HG03196 (cell line): ENCODE data around the gene PRR36.

ENCODE experiments used
- ATAC-seq: cut with Tn5 transposase; IDR thresholded peaks from one replicate; pipeline ENCODE4 v1.9.1; 2021; ENCODE audit not compliant: unreplicated experiment

The PRR36 gene

DNA sequence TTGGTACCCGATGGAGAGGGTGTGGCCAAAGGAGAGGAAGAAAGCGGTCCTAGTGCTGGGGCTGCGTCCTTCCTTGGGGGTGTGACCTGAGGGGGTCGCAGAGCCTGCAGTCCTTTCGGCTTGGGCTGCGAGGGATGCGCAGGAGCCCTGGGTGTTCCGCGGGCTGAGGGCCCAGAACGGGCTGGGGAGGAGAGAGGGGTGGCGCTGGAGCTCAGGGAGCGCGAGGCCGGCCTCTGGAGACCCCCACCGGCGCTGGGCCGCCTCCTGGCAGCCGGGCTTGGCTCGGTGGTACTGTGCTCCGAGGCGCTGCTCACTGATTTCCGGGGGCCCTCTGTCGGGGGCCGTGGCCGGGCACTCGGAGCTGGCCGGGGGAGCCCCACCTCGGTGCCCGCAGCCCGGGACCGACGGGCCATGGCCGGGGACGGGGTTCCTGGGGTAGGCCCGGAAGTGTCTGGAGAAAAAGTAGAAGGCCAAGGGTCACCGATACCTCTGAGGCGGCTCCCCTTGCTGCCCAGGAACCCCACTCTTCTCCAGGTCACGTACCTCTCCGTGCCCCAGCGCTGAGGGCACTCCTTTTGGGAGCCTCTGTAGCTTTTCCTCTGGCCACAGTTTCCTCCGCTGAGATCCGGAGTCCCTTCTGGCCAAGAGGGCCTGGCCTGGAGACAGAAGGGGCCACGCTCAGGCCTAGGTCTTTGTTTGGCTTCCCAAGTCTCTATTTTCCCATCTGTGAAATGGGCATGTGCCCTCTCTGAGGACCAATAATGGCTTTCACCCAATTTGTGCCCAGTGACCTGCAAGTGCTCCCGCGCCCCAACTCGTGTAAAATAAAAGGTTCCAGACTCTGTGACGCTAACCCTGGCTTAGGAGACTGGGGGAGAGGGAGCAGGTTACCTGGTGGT is 1.6 kb downstream of the PRR36 start:
- no peak for ATAC-seq

- ATAC-seq = no peak
Observed at GRCh38 chr19:7871437-7872305, 2.5 kb downstream of the PRR36 start.

DNA sequence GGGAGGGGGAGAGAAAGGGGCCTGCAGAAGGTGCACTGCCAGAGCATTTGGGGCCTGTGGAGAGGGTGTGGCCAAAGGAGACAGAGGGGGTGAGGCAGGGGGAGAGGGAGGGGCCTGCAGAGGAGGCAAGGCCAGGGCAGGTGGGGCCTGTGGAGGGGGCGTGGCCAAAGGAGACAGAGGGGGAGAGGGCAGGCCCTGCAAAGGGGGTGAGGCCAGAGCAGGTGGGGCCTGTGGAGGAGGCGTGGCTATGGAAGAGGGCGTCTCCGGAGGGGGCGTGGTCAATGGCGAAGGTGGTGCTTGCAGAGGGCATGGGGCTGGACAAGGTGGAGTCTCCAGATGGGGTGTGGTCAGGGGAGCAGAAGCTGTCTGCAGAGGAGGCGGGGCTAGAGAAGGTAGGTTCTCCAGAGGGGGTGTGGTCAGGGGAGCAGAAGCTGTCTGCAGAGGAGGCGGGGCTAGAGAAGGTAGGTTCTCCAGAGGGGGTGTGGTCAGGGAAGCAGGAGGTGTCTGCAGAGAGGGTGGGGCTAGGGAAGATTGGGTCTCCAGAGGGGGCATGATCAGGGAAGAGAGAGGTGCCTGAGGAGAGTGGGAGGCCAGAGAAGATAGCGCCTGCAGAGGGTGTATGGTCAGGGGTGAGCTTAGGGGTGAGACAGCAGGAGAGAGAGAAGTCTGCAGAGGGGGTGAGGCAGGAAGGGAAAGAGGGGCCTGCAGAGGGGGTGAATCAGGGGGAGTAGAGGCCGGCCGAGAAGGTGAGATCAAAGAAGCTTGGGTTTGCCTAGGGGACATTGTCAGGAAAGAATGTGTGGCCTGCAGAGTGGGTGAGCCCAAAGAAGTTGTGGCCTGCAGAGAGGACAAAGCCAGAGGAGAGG is 3.4 kb downstream of the PRR36 start:
- no peak for ATAC-seq

- ATAC-seq = no peak
Observed at GRCh38 chr19:7869910-7870511, 4.2 kb downstream of the PRR36 start.

DNA sequence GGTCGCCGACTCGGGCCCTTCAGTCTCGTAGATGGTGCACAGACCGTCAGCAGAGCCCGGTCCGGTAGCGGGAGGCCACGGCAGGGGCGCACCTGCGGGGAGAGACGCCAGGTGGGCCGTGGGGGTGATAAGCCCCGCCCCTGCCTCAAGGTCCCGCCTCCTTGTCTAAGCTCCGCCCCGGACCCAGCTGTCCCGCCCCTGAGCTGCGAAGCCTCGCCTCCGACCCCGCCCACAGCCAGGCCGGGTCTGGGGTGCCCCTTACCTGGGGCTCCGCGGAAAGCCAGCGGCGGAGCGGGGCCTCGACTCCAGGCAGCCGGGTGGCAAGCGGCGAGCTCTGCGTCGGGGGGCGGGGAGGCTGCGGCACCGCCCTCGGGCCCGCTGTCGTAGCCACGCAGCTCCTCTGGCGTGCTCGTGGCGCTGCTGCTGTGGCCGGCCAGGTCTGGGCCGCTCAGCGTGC is 4.7 kb downstream of the PRR36 start:
- ATAC-seq = no peak

DNA sequence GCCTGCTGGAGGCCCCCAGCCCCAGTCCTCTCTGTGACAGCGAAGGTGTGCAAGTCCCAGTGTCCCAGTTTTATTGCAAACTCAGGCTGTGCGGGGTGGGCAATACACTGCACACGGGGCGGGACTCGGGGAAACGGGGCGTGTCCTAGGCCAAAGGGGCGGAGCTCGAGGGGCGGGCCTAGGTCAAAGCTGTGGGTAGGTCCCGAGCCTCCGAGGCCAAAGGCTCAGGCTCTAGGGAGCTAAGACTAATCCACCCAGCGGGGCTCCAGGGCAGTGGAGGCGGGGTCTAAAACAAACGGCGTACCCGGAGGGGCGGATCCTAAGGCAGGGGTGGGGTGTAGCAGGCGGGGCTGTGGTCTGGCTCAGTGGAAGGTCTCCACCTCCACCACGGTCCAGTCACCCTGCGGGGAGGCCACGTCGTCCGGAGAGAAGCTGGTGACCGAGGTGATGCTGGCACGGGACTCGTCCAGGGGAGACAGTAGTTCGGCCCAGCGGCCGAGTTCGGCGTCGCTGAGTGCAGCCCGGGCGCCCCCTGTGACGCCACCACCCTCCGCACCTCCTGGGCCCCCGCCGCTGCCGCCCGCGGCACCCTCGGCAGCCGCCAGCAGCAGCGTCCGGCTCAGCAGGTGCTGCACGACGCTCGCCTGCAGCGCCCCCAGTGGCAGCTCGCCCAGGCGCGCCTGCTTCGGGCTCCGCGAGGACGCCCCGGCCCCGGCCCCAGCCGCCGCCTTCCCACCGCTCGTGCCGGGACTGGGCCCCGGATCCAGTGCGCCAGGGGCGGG is 5.3 kb downstream of the PRR36 start:
- peak; percentile 46 for ATAC-seq

- ATAC-seq = no peak
Observed at GRCh38 chr19:7868326-7868670, 5.9 kb downstream of the PRR36 start.

GRCh38 chr19:7867092-7867844 is 6.9 kb downstream of the PRR36 start:
- no peak for ATAC-seq

- no peak for ATAC-seq
Observed at GRCh38 chr19:7866399-7867091, 7.6 kb downstream of the PRR36 start.

DNA sequence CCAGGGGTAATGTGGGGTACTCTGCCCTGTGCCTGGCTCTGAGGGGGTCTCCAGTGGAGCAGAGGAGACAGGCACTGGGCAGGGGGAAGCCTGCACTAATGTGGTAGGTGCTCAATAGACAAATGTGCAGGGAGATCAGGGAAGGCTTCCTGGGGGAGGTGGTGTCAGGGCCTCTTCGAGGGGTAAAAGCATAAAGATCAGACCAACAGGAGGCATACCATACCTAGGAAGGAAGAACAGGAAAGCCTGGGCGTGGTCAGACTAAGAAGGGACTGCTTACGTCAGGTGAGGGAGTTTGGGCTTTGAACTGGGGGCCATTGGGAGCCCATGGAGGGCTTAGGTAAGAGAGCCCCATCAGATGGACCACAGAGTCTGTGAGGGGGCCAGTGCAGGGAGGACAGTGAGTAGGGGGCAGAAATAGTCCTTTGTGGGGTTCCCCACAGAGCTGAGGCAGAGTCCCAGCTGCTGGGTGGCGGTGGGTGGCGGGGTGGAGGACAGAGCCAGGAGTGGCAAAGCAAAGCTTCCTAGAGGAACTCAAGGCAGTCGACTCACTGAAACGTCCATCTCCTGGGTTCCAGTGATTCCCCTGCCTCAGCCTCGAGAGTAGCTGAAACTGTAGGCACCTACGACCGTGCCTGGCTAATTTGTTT is 8.8 kb downstream of the PRR36 start:
- no peak for ATAC-seq

DNA sequence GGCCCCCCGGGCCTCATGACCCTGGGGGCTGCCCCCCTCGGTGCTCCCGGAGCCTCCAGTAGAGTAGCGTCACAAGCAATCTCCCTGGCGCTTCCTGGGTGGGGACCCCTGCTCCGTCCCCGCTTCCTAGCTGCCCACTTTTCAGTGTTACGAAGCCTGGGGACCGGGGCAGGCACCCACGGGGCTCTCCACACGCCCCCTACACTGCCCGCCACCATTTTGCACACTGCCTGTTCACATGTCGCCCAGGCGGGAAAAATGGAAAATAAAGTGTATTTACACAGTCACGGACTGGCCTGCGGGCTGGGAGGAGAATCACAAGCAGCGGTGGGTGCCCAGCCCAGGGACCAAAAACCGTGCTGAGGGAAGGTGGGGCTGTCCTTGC is 9.5 kb downstream of the PRR36 start:
- ATAC-seq = no peak

GRCh38 chr19:7863971-7864689 is 10.1 kb downstream of the PRR36 start:
- ATAC-seq = no peak

- ATAC-seq = no peak
Observed at GRCh38 chr19:7863157-7863970, 10.8 kb downstream of the PRR36 start.

DNA sequence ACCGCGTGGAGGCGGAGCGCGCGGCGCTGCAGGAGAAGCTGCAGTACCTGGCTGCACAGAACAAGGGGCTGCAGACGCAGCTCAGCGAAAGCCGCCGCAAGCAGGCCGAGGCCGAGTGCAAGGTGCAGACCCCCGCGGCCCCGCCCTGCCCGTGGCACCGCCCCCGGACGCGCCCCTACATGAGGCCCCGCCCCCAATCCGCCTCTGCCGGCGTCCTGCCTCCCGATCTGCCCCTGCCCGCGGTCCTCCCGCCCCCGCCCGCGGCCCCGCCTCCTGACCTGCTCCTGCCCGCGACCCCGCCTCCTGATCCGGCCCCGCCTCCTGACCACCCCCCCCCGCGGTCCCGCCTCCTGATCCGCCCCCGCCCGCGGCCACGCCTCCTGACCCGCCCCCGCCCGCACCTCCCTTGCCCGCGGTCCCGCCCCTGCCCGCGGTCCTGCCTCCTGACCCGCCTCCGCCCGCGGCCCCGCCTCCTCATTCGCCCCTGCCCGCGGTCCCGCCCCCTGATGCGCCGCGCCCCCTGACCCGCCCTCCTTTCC is 11.7 kb downstream of the PRR36 start:
- no peak for ATAC-seq

DNA sequence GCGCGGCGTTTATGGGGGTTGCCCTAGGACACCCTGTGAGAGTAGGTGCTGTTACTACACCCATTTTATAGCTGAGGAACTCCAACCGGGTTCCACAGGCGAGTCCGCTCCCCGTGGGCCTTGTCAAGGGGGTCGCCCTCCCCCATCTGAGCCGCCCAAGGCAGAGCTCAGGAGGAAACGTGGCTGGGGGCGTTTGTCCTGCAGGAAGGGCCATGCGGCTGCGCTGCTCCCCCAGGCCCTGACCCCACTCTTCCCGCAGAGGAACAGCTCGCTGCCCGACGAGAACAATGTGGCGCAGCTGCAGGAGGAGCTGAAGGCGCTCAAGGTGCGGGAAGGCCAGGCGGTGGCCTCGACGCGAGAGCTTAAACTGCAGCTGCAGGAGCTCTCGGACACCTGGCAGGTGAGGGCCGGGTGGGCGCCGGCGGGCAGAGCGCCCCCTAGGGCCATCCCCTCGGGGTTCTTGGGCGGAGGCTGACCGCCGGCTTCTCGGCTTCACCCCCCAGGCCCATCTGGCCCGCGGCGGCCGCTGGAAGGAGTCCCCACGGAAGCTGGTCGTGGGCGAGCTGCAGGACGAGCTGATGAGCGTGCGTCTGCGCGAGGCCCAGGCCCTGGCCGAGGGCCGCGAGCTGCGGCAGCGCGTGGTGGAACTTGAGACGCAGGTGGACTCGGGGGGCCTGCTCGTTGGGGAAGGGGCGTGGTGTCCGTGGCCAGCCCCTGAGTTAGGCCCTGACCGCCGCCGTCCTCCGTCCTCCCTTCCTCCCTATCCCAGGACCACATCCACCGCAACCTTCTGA is 12.4 kb downstream of the PRR36 start:
- ATAC-seq = no peak
